DOHH2 (cell line): ENCODE measurements around the gene TSPAN14.

Experiments
- EZH2phosphoT487 ChIP-seq: fragments of 200-600 bp; sonication (generic); IDR thresholded peaks from 2 replicates; pipeline ENCODE4 v1.6.1; 2017; ENCODE audit warnings: borderline replicate concordance, mild to moderate bottlenecking, antibody characterized with exemption, low read length, moderate library complexity, mixed read lengths
- TF ChIP-seq, protein P1 (sequence below): fragments of 200-600 bp; sonication (generic); IDR thresholded peaks from one replicate; pipeline ENCODE4 v1.5.1; 2014; ENCODE audit warnings: antibody characterized with exemption, mild to moderate bottlenecking, low read depth, low read length; ENCODE audit not compliant: poor library complexity, severe bottlenecking

GRCh38 chr10:80458638-80459037 lies 4.5 kb downstream of the TSPAN14 start:
- TF ChIP-seq, protein P1, sequence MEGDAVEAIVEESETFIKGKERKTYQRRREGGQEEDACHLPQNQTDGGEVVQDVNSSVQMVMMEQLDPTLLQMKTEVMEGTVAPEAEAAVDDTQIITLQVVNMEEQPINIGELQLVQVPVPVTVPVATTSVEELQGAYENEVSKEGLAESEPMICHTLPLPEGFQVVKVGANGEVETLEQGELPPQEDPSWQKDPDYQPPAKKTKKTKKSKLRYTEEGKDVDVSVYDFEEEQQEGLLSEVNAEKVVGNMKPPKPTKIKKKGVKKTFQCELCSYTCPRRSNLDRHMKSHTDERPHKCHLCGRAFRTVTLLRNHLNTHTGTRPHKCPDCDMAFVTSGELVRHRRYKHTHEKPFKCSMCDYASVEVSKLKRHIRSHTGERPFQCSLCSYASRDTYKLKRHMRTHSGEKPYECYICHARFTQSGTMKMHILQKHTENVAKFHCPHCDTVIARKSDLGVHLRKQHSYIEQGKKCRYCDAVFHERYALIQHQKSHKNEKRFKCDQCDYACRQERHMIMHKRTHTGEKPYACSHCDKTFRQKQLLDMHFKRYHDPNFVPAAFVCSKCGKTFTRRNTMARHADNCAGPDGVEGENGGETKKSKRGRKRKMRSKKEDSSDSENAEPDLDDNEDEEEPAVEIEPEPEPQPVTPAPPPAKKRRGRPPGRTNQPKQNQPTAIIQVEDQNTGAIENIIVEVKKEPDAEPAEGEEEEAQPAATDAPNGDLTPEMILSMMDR: no peak
- TF ChIP-seq EZH2phosphoT487: no peak
